TTC549 (cell line): ENCODE results near the gene LYPD5.

Experiments used
- FAIRE-seq: peaks from 2 replicates; lab custom pipeline; 2012; peaks lifted over from hg19 to GRCh38; lab: Jason Lieb, UNC

Gene LYPD5

DNA sequence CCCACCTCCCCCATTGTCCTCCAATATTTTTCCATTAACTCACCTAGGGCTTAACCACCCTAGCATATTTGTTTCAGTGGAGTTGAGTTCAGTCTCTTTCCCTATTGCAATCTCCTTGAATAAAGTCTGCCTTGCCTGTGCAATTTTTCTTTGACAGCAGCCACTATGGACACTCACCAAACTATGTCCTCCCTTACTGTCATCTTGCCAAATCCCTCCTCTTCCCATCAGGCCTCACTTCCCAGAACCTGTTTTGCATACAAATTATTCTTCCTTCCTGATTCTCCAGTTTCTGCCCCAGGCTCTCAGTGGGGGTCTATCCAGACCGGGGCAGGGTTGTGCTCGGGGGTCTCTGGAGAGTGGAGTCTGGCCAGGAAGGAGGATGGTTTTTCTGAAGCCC lies 2.2 kb upstream of the LYPD5 start:
- FAIRE-seq, result no peak

DNA sequence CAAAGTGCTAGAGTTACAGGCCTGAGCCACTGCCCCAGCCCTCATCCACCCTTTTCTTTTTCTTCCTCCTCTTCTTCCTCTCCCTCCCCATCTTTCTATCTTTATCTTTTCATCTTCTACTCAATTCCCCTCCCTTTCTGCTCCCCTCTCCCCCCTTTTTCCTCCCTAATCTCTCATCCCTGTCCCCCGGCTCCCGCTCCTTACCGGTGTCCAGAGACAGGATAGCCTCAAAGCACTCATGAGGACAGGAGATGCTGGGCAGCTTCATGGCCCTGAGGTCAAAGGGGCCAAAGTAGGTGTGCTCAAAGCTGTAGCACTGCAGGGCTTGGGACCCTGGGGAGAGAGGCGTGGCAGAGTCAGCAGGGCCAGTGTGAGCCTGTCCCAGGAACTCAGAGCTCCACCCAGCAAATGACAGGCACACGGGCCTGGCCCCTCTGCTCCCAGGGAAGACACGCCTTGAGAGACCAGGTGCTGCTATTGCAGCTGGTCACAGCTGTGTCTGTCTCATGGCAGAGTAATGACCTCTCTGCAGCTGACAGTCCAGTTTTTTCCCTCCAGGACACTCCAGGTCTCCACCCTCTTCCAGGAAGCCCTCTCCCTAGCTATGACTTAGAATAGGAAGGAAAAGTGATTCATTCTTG lies 2.6 kb downstream of the LYPD5 start:
- no peak for FAIRE-seq

- no peak for FAIRE-seq
These were observed 3.5 kb downstream of the LYPD5 start for GRCh38 chr19:43798546-43799409.

DNA sequence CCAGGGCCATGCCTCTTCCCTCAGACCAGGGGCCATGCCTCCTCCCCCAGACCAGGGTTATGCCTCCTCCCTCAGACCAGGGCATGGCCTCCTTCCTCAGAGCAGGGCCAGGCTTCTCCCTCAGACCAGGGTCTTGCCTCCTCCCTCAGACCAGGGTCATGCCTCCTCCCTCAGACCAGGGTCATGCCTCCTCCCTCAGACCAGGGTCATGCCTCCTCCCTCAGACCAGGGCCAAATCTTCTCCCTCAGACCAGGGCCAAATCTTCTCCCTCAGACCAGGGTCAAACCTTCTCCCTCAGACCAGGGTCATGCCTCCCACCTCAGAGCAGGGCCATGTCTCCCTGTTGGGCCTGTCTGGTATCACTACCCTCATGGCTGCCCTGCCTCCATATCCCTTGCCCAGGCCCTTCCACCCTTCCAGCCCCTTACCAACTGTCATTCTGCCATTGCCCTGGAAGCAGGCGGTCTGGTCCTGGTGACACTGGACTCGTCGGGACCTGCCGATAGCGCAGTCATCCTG lies 4.2 kb downstream of the LYPD5 start:
- no peak for FAIRE-seq

DNA sequence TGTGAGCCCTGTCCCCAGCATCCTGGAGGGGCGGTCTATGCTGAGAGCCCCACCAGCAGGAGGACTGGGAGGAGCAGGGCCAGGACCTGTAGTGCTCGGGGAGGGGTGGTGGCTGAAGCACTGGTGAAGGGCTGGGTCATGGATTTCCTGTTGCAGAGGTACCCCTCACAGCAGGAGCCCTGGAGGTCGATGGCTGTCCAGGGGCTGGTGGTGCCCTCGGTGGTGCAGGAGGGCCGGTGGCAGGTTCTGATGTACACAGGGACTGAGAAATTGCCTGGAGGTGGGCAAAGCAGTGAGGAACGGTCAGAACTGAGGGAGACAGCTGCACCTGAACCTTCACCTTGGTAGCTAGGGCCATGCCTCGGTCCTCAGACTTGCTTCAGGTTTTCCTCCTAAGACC lies 4.7 kb downstream of the LYPD5 start:
- no peak for FAIRE-seq

DNA sequence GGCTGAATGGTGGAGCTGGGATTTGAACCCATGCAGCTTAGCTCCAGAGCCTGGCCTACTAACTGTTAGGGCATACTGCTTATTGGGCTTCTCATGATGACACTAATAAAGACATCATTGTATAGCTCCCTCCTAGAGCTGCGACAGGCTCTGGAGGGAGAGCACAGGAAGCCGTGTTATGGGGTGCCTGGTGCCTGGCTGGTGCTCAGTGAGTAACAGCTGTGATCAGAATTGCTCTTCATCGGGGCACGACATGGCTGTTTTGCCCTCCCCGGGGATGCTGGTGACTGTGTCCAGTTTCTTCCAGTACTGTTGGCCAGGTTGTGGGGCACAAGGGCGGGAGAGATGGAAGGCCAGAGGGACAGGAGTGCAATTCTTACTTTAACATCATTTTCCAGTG lies 5.1 kb downstream of the LYPD5 start:
- FAIRE-seq, result no peak

DNA sequence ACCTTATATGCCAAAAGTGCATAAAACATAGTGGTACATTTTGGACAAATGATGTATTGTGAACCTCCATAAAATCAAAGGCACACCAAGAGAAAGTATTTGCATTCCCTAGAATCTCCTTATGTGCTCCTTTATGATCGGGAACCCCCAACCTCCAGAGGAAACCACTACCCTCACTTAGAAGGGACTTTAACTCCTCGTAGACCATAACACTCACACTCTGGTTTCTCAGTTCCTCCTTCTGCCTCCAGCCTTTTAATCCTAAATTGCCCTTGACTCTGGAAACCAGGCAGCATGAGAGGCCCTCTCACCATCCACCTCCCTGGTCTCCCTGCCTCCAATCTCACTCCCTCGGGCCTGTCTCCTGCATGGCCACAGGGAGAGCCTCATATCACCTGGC lies 11.7 kb downstream of the LYPD5 start:
- FAIRE-seq, result no peak

DNA sequence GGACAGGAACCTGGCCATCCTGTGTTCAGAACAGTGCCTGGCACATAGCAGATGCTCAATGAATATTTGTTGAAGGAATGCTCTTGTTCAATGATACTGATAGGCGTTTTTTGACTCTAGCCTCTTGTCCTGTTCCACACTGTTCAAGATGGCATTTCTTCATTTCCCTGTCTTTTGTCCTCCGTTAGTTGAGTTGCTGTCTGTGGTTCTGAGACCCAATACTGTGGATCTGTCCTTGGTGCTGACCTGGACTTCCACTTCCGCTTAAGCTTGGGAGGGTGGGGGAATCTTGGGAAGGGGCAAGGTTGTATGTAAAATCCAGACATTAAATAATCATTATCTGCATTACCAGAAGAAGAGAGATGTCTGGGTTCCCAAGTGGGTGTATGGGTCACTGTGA lies 13.2 kb downstream of the LYPD5 start:
- FAIRE-seq, result no peak

GRCh38 chr19:43786665-43787064 lies 15.6 kb downstream of the LYPD5 start:
- no peak for FAIRE-seq

DNA sequence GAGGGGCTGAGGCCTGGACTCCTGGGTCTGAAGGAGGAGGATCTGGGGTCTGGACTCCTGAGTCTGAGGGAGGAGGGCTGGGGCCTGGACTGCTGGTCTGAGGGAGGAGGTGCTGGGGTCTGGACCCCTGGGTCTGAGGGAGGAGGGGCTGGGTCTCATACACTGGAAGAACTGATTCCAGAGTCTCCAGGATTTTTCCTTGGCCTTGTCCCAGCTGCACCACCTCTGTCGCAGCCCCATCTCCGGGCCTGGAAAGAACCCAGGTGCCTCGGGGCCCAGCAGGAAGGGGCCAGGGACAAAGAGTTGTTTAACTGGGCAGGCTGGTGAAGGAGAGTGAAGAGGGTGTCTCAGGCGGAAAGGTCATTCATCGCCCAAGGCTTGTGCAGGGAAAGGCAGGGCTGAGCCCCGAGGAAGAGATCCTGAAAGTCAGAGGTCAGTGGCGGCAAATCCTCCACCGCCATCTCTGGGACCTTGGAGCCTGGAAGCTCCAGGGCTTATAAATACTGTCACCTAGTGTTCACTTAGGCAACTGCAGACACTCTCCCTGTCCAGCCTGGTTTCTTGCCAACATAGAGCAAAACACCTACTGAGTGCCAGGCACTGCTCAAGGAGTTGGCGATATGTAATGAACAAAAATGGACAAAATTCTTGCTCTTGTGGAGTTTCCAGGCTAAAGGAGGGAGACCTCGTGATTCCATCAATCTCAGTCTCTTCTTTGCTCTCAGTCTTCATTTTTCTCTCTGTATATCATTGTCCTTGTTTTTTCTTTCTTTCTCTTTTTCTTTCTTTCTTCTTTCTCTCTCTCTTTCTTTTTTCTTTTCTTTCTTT lies 17.1 kb downstream of the LYPD5 start:
- FAIRE-seq, result no peak

- FAIRE-seq, result no peak
These were observed 17.8 kb downstream of the LYPD5 start for GRCh38 chr19:43784241-43784980.

- no peak for FAIRE-seq
These were observed 18.6 kb downstream of the LYPD5 start for GRCh38 chr19:43783636-43784035.

DNA sequence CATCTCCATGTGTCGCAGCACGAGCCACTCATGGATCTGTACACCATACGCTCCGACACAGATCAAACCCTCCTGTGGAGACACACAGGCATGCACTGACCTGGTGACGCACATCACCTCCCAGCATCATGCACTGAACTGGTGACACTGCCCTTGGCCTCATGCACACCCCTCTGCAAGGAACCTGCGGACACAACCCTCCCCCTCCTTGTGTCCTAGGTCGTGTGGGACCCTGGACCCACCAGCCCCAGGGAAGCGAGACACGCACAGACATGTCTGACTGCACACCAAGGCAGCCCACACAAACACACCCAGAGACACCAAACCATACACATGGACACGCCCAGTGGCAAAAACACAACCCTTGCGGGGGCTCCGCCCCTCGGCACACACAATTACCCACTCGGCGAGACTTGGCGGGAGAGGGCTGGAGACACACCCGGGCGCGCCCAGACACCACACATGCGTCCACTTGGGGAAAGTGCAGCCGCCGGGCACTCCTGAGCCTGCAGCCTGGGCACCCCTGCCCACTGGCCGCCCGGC lies 19.5 kb downstream of the LYPD5 start:
- FAIRE-seq, result no peak

DNA sequence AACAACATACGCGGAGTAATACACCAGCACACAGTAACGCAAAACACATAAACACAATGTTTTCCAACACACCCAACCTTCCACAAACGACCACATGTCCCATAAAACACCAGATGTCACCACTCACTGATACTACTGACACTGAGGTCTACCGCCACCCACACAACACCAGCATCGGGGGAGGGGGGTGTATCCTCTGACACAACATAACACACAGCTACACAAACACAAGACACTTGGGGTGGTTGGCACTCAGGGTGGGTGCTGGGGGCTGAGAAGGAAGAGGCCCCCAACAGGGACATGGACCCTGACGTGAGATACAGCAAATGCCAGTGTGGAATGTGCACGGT lies 20.0 kb downstream of the LYPD5 start:
- FAIRE-seq, result no peak

GRCh38 chr19:43781630-43782310 lies 20.5 kb downstream of the LYPD5 start:
- FAIRE-seq, result no peak

GRCh38 chr19:43780706-43781525 lies 21.3 kb downstream of the LYPD5 start, which contains the start of gene KCNN4:
KCNN4 (minus strand) TSS chr19:43780973; CDS start chr19:43780861, 112 bp downstream.
- no peak for FAIRE-seq

GRCh38 chr19:43779820-43780219 lies 22.4 kb downstream of the LYPD5 start:
- FAIRE-seq, result no peak

- FAIRE-seq, result no peak
These were observed 23.0 kb downstream of the LYPD5 start for GRCh38 chr19:43779147-43779819.

DNA sequence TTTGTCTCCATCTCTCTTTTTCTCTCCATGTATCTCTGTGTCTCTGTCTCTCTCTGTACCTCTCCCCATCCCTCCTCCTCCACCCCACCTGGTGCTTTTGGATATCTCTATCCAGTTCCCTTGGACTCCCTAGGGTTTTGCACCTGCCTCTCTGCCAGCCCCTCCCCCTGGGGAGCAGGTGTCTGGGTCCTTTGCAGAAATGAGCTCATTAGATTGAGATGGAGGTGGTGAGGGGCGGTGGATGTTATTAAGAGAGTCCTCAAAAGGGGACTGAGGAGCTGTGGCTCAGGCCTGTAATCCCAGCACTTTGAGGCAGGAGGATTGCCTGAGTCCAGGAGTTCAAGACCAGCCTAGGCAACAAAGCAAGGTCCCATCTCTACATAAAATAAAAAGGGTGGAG lies 23.6 kb downstream of the LYPD5 start:
- no peak for FAIRE-seq
